K562 (cell line): Measurements from ENCODE around the gene SPIB.

Source experiments
- CHD1 ChIP-seq: fragments of 200-600 bp; sonication (generic); IDR thresholded peaks from one replicate; pipeline ENCODE4 v1.6.1; 2012; ENCODE audit warnings: mild to moderate bottlenecking, moderate library complexity, low read length, inconsistent platforms
- EZH2 ChIP-seq: IDR thresholded peaks from 2 replicates; pipeline ENCODE4 v1.6.1; 2012; ENCODE audit warnings: low read depth, mild to moderate bottlenecking, inconsistent platforms, low read length, borderline replicate concordance
- FOS ChIP-seq: IDR thresholded peaks from 3 replicates; pipeline ENCODE4 v1.6.1; 2011; ENCODE audit not compliant: insufficient read length; ENCODE audit errors: extremely low read depth
- FOSL1 ChIP-seq: fragments of 200-800 bp; sonication (Bioruptor generic); conservative IDR thresholded peaks from 2 replicates; pipeline ENCODE4 v1.6.1; 2016; ENCODE audit warnings: missing genetic modification characterization, missing compliant biosample characterization
- FOXJ3 ChIP-seq: sonication (generic); formaldehyde crosslinking; IDR thresholded peaks from 2 replicates; pipeline ENCODE4 v1.4.0; 2020; ENCODE audit warnings: mild to moderate bottlenecking, missing genetic modification reagents
- SOX6 ChIP-seq: fragments of 450-650 bp; IDR thresholded peaks from 2 replicates; pipeline ENCODE4 v1.6.1; 2014; ENCODE audit warnings: mild to moderate bottlenecking
- ZNF561 ChIP-seq: fragments of 450-650 bp; formaldehyde crosslinking; conservative IDR thresholded peaks from 2 replicates; pipeline ENCODE4 v1.4.0; 2020; ENCODE audit warnings: mild to moderate bottlenecking, moderate library complexity
- TF ChIP-seq, protein P1 (sequence below): fragments of 250-450 bp; sonication (Bioruptor Pico); IDR thresholded peaks from 2 replicates; pipeline ENCODE4 v1.9.0; 2021; ENCODE audit warnings: mild to moderate bottlenecking
- TF ChIP-seq, protein P2 (sequence below): conservative IDR thresholded peaks from 2 replicates; pipeline ENCODE4 v1.6.1; 2011; ENCODE audit warnings: low read depth, mild to moderate bottlenecking, low read length; ENCODE audit not compliant: control insufficient read depth
- TF ChIP-seq, protein P3 (sequence below), 3 experiments: IDR thresholded peaks in 2 of 3; conservative IDR thresholded peaks in 1 of 3; 2 replicates each; pipeline ENCODE4 v1.5.1; 2011 to 2012; ENCODE audit warnings: low read length in 3 of 3, mild to moderate bottlenecking in 3 of 3, control low read depth in 2 of 3, improper control_type of control experiment in 1 of 3, inconsistent platforms in 1 of 3, low read depth in 1 of 3, mixed read lengths in 1 of 3, moderate library complexity in 1 of 3; ENCODE audit not compliant: insufficient read depth in 2 of 3

DNA sequence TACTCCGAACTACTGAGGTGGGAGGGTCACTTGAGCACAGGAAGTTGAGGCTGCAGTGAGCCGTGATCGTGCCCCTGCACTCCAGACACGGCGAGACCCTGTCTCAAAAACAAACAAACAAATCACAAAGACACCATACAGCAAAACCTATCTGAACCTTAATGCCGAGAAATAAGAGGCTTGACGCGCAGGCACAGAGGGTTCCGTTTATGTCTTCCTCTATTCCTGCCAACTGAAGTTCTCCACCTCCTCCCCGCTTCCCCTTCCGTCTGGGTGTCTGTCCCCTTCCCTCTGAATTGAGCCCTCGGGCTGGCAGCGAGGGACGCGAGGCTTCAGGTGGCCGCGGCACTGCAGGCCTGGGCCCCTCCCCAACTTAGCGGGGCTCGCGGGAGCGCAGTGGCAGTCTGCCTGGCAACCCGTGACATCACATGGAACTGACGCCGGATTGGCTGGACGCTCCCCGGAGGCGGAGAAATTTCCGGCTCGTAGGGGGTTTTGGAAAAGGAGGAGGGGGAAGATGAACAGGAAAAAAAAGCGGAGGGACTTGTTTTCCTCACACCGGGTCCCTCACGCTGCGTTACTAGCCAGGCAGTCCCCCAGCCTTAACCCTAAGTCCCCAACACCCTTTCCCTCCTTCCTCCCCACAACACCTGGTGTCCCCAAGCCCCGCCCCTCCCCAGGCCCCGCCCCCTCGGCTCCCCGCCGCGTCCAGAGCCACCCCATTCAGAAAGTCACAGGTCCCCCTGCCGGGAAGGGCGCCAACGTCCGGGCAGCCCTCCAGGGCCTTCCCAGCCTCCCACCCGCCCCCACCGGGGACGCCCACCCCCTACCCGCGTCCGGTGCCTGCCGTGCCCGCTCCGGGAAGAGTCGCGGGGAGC lies 12.8 kb downstream of the SPIB start:
- TF ChIP-seq, protein P1, sequence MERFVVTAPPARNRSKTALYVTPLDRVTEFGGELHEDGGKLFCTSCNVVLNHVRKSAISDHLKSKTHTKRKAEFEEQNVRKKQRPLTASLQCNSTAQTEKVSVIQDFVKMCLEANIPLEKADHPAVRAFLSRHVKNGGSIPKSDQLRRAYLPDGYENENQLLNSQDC (CRISPR knock-in tag): no peak
- TF ChIP-seq FOSL1 (tag) (no peak), ZNF561 (CRISPR knock-in tag) (no peak), FOS (peak; percentile 73), FOXJ3 (CRISPR knock-in tag) (no peak), SOX6 (no peak), CHD1 (no peak), EZH2 (no peak)
- TF ChIP-seq, protein P2, sequence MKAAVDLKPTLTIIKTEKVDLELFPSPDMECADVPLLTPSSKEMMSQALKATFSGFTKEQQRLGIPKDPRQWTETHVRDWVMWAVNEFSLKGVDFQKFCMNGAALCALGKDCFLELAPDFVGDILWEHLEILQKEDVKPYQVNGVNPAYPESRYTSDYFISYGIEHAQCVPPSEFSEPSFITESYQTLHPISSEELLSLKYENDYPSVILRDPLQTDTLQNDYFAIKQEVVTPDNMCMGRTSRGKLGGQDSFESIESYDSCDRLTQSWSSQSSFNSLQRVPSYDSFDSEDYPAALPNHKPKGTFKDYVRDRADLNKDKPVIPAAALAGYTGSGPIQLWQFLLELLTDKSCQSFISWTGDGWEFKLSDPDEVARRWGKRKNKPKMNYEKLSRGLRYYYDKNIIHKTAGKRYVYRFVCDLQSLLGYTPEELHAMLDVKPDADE: no peak
- TF ChIP-seq, protein P3, sequence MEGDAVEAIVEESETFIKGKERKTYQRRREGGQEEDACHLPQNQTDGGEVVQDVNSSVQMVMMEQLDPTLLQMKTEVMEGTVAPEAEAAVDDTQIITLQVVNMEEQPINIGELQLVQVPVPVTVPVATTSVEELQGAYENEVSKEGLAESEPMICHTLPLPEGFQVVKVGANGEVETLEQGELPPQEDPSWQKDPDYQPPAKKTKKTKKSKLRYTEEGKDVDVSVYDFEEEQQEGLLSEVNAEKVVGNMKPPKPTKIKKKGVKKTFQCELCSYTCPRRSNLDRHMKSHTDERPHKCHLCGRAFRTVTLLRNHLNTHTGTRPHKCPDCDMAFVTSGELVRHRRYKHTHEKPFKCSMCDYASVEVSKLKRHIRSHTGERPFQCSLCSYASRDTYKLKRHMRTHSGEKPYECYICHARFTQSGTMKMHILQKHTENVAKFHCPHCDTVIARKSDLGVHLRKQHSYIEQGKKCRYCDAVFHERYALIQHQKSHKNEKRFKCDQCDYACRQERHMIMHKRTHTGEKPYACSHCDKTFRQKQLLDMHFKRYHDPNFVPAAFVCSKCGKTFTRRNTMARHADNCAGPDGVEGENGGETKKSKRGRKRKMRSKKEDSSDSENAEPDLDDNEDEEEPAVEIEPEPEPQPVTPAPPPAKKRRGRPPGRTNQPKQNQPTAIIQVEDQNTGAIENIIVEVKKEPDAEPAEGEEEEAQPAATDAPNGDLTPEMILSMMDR (IDR thresholded peaks at IDR 0.05 in 2 of 3, conservative IDR thresholded peaks at IDR 0.05 in 1 of 3; ENCODE audit: insufficient read depth in 2 of 3, low read depth in 1 of 3, low read length in 3 of 3): 0 out of 6 replicates have a peak, but pooled peaks of 1 of the 3 experiments have one; percentile 4
